GM12892 (cell line): ENCODE results near the gene ZC3H6.

Experiments
- POLR2A ChIP-seq: IDR thresholded peaks from 2 replicates; pipeline ENCODE4 v1.6.1; 2011; ENCODE audit warnings: low read depth, low read length, control low read depth
- POLR2AphosphoS5 ChIP-seq: IDR thresholded peaks from 2 replicates; pipeline ENCODE4 v1.6.1; 2011; ENCODE audit warnings: low read depth, low read length, control low read depth
- TAF1 ChIP-seq: IDR thresholded peaks from 2 replicates; pipeline ENCODE4 v1.6.1; 2011; ENCODE audit warnings: low read depth, mild to moderate bottlenecking, control low read depth, low read length, borderline replicate concordance

- no peak for TF ChIP-seq POLR2AphosphoS5
- TF ChIP-seq POLR2A = no peak
- no peak for TF ChIP-seq TAF1
These were observed 18.7 kb upstream of the ZC3H6 start for GRCh38 chr2:112256654-112257053.
